KBM-7 (cell line): ENCODE data around the gene SHC1.
A peak's percentile ranks its signal among the peaks of the same experiment; 100 is the strongest.

Experiments used
- DNase-seq: peaks from one replicate; pipeline ENCODE4 v3.0.0-alpha.2; 2015
- in situ Hi-C: fragments of 300-500 bp; cut with MboI; formaldehyde crosslinking; loops from 2 replicates; pipeline ENCODE4 v1.14.3; 2020; ENCODE audit warnings: low sequenced_read_pairs, low pct_unique_long_range_greater_than_20kb, mixed read lengths

SHC1 gene, protein sequence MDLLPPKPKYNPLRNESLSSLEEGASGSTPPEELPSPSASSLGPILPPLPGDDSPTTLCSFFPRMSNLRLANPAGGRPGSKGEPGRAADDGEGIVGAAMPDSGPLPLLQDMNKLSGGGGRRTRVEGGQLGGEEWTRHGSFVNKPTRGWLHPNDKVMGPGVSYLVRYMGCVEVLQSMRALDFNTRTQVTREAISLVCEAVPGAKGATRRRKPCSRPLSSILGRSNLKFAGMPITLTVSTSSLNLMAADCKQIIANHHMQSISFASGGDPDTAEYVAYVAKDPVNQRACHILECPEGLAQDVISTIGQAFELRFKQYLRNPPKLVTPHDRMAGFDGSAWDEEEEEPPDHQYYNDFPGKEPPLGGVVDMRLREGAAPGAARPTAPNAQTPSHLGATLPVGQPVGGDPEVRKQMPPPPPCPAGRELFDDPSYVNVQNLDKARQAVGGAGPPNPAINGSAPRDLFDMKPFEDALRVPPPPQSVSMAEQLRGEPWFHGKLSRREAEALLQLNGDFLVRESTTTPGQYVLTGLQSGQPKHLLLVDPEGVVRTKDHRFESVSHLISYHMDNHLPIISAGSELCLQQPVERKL

DNA sequence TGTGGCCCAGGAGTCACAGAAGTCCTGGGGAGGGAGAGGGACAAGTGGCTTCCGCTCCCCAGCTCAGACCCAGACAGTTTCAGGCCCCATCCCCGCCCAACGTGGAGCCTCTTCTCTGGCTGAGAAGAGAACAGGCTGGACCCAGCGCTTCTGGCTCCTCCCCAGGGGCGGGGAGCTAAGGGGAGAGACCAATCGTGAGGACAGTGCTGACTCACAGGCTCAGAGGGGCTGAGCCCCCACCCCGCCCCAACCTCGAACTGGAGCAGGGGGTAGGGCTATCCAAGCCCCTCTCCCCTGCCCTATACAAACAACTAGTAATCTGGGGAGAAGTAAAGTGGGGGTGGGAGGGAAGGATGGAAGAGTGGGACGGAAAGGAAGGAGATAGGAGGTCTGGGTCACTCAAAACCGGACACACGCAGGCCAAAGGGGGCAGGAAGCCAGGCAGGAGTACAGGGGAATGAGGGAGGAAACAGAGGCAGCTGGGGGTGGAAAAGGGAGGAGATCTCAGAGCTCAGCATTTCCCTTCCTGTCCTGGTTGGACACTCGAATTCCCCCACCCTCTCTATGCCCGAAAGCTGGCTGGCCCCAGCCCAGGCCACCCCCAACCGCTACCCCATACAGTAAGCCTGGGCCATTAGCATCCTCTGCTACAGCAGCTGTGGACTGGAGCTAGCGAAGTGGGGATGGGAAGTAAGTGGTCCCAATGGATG is at the start of gene SHC1:
SHC1 (minus strand) TSS at position 117 of the 710 bp plus-strand sequence. CDS start 221 bp downstream, outside the sequence.
- in situ Hi-C loops: no loop called here
- no peak for DNase-seq

DNA sequence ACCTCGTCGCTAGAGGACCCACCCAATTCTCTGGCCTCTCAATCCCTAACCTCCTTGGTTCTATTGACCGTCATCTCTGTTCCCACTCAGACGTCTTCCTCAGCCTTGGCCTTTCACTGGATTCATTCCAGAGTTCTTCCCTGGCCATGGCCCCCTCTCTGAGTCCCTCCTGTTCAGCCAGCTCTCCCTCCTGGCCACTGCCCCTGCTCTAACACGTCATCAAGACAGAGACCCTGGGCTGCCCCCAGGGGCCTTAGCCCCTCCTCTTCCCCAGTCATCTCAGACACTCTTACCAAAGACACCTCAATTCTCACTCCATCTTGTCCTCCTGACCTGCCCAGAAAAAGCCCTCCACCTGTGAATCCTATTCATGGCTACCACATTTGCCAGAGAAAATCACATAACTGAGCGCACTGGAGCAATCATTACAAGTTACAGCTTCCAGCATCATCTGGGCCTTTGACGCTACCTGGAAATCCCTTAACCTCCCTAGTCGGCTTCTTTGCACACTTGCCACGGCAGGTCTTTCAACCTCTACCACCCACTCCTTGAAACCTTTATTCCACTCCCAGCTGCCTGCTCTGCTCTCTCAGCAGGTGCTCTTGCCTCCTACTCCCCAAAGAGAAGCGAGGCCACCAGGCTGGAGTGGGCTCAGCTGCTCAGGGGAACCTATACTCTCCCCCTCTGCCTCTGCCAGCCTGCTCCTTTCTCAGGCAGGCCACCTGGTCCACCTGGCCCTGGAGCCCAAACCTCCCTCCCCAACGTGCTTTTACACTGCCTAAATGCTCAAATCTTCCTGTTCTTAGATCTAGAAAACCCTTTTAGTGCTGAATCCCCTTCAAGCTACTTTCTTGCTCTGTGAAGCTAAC is 49.1 kb upstream of the SHC1 start:
- DNase-seq: no peak
- in situ Hi-C loops: no loop called here

DNA sequence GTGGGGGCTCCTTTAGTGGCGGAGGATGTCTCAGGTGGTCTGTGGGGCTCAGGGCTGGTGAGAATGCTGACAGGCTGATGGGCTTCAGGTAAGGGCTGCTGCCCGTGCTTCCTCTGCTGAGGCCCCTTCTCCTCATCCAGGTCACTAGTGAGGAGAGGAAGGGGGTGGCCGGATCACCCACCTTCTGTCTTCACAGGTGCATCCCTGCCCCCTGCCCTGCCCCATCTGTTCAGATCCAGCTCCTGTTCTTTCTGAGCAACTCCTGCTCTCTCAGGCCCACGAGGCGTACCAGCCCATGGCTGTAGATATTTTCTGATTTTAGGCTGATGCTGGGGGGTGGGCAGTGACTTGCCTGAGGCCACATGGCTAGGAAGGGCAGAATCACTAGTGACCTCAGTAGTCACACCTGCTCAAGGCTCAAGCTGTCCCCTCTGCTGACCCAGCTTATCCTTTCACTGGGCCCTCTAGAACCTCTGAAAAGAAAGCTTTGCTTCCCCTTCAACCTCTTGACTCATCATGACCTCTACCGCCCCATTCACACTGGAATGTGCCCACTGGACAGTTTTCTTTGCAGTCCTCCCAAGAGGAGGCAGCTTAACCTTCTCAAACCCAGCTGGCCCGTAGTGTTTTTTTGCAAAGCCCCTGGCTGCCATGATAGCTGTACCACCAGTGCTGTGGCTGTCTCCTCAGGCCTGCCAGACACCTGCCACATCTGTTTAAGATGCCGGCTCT is 48.2 kb upstream of the SHC1 start:
- DNase-seq: no peak
- in situ Hi-C loops: no loop called here

DNA sequence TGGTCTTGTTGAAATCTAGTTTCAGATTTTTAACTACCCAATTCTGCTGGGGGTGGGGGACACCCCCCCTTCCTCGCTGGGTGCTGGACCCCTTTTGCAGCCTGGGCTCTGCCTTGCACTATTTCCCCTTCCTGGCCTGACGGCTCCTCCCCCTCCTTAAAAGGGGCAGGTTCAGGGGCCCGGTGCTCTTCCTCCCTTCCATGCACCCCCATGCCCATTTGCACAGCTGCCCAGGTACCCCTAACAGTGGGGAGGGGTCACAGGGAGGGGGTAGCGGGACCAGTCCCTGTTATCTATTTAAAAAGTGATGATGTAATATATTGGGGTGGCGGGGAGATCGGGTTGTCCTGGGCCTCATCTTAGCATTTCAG is 47.4 kb upstream of the SHC1 start:
- in situ Hi-C loops: no loop called here
- DNase-seq: no peak

DNA sequence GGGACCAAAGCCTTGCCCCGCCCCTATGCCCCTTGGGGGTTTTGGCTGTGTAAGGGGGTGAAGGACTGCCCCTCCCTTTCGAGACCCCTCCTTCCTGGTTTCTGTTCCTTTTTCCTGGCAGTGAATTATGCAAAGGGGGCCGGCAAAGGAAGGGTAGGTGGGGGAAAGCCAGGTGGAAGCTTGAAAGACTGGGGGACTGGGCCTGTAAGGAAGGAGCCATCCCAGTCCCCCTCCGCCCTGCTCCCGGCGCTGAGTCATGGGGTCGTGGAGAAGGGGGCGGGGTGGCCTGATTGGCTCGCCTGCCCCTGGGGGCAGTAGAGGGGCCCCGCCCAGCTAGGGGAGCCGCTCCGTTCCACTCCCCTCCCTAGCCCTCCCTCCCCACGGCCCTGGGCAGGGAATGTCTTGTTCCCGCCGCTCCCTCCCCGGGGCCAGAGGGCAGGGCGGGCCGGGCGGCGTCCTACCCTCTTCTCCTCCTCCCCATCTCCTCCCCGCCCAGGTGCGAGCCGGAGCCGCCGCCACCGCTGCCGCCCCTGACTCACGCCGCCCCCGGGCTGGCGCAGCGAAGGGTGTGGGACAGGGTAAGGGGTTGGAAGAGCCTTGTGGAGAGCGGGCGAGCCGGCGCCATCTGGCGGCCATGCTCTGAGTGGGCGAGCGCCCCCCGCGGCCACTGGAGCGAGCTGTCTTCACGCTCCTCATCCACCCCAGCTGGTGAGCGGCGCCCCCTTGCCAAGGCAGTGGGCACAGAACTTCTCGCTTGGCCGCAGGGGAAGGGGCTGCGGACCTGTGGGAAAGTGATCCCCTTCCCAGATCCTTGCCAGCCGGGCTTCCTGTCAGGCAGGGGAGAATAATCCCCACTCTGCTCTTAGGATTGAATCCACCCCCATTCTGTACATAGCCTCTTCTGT is 46.7 kb upstream of the SHC1 start:
- in situ Hi-C loops: no loop called here
- DNase-seq: peak; percentile 97

DNA sequence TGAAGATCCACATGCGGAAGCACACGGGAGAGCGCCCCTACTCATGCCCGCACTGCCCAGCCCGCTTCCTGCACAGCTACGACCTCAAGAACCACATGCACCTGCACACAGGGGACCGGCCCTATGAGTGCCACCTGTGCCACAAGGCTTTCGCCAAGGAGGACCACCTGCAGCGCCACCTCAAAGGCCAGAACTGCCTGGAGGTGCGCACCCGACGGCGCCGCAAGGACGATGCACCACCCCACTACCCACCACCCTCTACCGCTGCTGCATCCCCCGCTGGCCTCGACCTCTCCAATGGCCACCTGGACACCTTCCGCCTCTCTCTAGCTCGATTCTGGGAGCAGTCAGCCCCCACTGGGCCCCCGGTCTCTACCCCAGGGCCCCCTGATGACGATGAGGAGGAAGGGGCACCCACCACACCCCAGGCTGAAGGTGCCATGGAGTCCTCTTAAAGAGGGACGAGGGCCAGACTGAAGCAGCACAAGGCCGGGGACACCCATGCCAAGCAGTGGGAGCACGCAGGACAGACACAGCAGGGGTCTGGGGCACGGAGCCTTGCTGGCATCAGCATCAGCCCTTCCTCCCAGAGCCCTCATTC is 45.8 kb upstream of the SHC1 start:
- no peak for DNase-seq
- in situ Hi-C loops: no loop called here

DNA sequence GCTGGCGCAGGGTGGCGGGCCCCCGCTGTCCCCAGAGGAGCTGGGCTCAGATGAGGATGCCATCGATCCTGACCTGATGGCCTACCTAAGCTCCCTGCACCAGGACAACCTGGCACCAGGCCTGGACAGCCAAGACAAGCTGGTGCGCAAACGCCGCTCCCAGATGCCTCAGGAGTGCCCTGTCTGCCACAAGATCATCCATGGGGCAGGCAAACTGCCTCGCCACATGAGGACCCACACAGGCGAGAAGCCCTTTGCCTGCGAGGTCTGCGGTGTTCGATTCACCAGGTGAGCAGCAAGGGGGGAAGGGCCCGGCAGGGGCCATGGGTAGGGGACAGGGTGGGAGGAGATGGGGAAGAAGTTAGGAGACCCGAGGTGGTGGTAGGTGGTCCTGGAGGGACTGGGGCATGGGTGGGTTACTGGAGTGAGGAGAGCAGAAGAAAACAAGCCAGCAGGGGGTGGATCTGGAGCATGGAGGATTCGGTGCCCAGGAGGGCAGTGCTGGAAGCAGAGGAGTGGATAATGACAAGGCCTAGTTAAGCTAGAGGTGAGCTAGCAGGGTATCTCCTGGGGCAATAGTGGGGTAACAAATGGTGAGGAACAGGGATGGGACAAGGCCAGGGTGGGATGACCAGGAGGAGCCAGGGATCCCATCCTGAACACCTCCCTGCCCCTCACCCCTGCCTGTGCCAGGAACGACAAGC is 45.1 kb upstream of the SHC1 start:
- in situ Hi-C loops: no loop called here
- no peak for DNase-seq

DNA sequence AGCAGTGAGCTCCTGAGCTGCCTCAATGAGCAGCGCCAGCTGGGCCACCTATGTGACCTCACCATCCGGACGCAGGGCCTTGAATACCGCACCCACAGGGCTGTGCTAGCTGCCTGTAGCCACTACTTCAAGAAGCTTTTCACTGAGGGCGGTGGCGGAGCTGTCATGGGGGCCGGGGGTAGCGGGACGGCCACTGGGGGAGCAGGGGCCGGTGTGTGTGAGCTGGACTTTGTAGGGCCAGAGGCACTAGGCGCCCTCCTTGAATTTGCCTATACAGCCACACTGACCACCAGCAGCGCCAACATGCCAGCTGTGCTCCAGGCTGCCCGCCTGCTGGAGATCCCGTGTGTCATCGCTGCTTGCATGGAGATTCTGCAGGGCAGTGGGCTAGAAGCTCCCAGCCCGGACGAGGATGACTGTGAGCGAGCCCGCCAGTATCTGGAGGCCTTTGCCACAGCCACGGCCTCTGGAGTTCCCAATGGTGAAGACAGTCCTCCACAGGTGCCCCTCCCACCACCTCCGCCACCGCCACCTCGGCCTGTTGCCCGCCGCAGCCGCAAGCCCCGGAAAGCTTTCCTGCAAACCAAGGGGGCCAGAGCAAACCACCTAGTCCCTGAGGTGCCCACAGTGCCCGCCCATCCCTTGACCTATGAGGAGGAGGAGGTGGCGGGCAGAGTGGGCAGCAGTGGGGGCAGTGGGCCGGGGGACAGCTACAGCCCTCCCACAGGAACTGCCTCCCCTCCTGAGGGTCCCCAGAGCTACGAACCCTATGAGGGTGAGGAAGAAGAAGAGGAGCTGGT is 44.4 kb upstream of the SHC1 start:
- in situ Hi-C loops: no loop called here
- DNase-seq: no peak

DNA sequence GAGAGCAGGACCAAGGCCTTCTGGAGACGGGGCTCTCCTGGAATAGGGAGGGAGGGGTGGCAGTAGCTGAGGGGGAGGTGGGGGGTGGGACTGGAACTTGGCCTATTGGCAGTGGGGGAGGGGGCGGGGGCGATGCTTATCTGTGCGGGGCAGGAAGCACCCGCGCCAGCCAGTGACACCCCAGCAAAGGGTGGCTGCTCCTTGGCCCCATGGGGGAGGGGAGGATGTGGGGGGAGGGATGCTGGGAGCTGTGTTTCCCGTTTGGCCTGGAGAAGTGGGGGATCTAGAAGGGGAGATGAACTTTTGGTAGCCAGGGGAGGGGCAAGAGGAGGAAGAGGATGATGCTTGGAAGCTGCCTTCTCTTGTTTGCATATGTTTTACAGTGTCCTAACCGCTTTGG is 43.1 kb upstream of the SHC1 start:
- no peak for DNase-seq
- in situ Hi-C loops: no loop called here

DNA sequence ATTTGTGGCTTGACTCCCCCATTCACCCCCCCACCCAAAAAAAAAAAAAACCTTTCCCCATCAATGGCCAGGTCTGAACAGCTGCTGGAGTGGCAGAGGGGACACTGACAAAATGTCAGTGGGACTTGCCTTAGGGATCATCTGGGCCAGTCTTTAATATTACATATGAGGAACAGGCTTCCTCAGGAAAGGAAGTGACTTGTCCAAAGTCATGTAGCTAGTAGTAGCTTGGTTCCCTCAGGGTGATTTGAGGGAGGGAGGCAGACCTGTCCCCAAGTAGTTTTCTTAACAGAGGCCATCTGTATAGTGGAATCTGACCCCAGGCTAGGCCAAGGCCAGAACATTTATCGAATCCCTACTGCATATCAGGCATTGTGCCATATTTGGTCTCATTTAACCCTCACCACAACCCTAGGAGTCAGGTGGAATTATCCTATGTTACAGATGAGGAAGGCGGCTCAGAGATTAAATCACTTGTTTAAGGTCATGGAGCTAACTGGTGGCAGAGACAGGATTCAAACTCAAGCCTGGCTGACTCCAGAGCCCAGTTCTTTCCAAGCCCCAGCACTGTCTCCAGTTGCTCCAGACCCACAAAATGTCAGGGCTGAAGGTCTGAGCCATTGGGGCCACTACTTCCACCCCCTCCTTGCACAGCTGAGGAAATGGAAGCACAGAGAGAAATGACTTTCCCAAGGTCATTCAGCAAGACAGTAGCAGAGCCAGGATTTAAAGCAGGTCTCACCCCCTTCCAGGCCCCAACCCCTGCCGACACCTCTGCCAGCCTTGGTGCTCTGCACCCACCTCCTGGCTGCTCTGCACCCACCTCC is 42.4 kb upstream of the SHC1 start:
- in situ Hi-C loops: no loop called here
- DNase-seq: no peak

DNA sequence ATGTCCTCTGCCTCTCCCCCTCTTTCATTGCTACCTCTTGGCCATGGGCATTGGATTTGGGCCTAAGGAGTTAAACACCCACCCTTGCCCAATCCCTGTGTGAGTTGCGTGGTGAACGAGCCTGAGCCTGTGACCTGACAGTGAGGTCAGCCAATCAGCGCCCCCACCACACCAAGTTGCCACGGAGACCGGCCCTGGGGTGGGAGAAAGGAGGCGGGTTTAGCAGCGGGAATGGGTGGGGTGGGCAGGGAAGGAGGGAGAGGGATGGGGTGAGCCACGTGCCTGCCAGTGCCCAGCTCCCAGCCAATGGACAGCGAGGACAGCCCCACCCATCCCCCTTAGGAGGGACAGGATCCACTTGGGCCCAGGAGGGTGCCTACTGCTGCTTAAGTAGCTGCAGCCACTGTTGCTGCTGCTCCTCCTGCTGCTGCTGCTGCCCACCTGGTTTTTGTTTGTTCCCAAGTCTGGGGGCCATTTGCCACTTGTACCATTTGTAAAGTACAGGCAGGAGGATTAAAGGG is 41.5 kb upstream of the SHC1 start:
- DNase-seq: peak; percentile 49
- in situ Hi-C loops: no loop called here

DNA sequence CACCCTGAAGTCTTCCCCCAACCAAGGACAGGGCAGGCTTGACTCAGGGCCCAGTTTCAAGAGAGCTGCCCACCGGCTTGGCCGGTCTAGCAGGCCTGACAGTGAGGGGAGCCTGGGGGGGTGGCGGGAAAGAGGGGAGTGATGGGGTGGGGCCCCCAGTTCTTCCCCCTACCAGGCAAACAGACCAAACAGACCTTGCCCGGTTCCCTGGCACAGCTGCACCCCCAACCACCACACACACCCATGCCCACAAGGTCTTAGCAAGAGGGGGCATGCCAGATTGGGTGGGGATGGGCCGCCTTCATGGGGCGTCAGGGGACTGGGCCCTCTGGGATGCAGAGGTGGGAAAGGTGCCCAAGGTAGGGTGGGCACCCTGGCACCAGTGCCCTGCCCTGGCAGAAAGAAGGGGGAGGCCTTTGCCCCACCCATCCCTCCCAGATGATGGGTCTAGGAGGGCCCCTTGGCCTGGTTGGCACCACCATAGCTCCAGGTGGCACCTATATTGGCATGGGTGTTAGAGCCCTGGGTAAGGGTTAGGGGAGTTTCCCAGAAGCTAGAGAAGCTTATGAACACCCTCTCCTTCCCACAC is 41.0 kb upstream of the SHC1 start:
- in situ Hi-C loops: no loop called here
- no peak for DNase-seq

DNA sequence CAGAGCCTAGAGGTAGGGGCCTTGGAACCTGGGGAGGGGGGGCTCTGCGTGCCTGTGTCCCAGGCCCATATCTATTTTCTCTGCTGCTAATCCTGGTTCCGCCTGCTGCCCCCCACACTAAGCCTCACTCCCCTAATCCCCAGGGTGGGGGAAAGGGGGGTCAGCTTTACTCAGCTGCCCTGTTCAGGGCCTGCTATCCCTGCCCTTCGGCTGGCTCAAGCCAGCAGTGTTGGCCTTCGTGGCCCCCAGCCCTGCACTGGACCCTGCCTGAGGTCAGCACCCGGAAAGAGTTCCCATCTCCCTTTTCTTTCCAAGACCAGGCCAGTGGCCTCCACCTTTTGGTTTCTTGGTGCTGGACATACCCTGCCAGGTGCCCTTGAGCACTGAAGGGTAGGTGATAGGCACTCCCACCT is 40.5 kb upstream of the SHC1 start:
- DNase-seq: no peak
- in situ Hi-C loops: no loop called here

DNA sequence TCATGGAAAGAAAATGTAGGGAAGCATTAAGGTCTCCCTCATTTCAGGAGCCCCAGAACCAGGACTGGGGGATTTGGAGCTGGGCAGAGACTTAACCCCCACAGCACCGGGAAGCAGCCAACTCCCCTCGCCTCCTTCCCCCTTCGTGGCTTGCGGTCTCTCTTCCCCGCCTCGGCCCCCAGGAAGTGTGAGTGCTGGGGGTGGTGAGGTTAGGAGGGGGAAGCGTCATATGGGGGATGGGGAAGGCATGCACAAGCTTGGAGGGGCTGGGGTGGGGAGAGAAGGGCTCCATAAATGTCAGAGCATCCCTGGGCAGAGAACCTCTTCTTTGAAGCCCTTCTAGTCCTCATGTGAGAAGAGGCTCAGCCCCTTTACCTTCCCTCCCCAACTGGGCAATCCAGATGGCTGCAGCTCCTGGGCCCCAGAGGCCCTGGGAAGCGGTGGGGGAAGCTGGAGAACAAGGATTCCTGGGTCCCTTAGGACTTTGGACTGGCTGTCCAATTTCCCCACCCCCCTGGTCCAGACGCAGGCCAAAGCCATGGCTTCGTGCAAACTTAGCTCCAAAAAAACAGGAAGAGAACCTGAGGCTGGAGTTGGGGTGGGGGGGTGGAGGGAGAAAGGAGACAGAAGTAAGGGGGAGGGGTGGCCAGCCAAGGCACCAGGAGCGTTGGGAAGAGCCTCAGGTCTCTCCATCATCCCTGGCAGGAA is 39.8 kb upstream of the SHC1 start:
- peak; percentile 48 for DNase-seq
- in situ Hi-C loops: no loop called here
